Measurements from ENCODE around the gene FAM107A.

FAM107A gene

DNA sequence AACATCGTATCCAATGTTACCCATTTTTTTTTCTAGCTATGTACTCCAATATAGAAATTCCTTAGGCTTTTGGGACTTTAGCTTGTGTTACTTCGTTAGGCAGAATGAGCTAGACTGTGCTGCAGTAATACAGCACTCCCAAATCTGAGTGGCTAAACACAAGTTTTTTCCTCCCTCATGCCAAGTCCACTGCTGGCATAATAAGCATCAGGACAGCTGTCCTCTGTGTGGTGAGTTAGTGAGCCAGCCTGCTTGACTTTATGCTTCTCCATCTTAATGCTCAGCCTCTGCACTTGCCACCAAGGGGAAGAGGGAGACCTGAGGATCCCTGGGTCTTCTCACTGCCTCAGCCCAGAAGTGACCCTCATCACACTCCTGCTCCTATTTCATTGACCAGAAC is 22.0 kb downstream of the FAM107A start:
- no peak overlapping the region for H3K4me2 ChIP-seq (ENCODE audit: low read length)
- H3K36me3 ChIP-seq (ENCODE audit: insufficient read depth, low read length), result no peaks in the 10 kb centered on the region
- H3K9me3 ChIP-seq (ENCODE audit: low read length), result no peaks in the 10 kb centered on the region
- H3K9ac ChIP-seq (ENCODE audit: low read length), result no peak overlapping the region
- no peaks in the 10 kb centered on the region for H3F3A ChIP-seq (ENCODE audit: insufficient read depth, low read length)
- no peak overlapping the region for H3K4me3 ChIP-seq (ENCODE audit: low read depth, low read length, poor library complexity, severe bottlenecking)
- TF ChIP-seq, protein P1, sequence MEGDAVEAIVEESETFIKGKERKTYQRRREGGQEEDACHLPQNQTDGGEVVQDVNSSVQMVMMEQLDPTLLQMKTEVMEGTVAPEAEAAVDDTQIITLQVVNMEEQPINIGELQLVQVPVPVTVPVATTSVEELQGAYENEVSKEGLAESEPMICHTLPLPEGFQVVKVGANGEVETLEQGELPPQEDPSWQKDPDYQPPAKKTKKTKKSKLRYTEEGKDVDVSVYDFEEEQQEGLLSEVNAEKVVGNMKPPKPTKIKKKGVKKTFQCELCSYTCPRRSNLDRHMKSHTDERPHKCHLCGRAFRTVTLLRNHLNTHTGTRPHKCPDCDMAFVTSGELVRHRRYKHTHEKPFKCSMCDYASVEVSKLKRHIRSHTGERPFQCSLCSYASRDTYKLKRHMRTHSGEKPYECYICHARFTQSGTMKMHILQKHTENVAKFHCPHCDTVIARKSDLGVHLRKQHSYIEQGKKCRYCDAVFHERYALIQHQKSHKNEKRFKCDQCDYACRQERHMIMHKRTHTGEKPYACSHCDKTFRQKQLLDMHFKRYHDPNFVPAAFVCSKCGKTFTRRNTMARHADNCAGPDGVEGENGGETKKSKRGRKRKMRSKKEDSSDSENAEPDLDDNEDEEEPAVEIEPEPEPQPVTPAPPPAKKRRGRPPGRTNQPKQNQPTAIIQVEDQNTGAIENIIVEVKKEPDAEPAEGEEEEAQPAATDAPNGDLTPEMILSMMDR (IDR thresholded peaks at IDR 0.05; ENCODE audit: low read length), result no peak
- TF ChIP-seq EZH2 (IDR thresholded peaks at IDR 0.05; ENCODE audit: borderline replicate concordance, low read length), result no peak
- no peaks in the 10 kb centered on the region for H3K4me1 ChIP-seq (ENCODE audit: insufficient read depth, low read length, severe bottlenecking)
- H3K27ac ChIP-seq (ENCODE audit: low read depth, low read length, poor library complexity, severe bottlenecking), result no peak overlapping the region
- H3K27me3 ChIP-seq (ENCODE audit: insufficient read depth, low read length), result no peaks in the 10 kb centered on the region
- H2AFZ ChIP-seq (ENCODE audit: low read length), result no peak overlapping the region
- H3K9me2 ChIP-seq (ENCODE audit: low read depth, low read length), result no peaks in the 10 kb centered on the region
- H3K79me2 ChIP-seq (ENCODE audit: insufficient read depth, low read length), result no peaks in the 10 kb centered on the region
- H4K20me1 ChIP-seq (ENCODE audit: insufficient read depth, low read length), result no peaks in the 10 kb centered on the region

DNA sequence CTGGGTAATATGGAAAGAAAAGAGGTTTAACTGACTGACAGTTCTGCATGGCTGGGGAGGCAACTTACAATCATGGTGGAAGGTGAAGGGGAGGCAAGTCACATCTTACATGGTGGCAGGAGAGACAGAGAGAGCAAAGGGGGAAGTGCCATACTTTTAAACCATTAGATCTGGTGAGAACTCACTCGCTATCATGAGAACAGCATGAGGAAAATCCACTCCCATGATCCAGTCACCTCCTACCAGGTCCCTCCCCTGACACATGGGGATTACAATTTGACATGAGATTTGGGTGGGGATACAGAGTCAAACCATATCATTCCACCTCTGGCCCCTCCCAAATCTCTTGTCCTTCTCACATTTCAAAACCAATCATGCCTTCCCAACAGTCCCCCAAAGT is 24.2 kb downstream of the FAM107A start:
- Histone ChIP-seq H3K27me3 (ENCODE audit: insufficient read depth, low read length) (no peaks in the 10 kb centered on the region), H3K9ac (ENCODE audit: low read length) (no peak overlapping the region), H4K20me1 (ENCODE audit: insufficient read depth, low read length) (no peaks in the 10 kb centered on the region), H3K79me2 (ENCODE audit: insufficient read depth, low read length) (no peaks in the 10 kb centered on the region), H3K4me3 (ENCODE audit: low read depth, low read length, poor library complexity, severe bottlenecking) (no peak overlapping the region), H3K27ac (ENCODE audit: low read depth, low read length, poor library complexity, severe bottlenecking) (no peak overlapping the region), H3K9me3 (ENCODE audit: low read length) (no peaks in the 10 kb centered on the region), H3F3A (ENCODE audit: insufficient read depth, low read length) (no peaks in the 10 kb centered on the region), H3K9me2 (ENCODE audit: low read depth, low read length) (no peaks in the 10 kb centered on the region), H2AFZ (ENCODE audit: low read length) (no peak overlapping the region), H3K4me2 (ENCODE audit: low read length) (no peak overlapping the region), H3K36me3 (ENCODE audit: insufficient read depth, low read length) (no peaks in the 10 kb centered on the region), H3K4me1 (ENCODE audit: insufficient read depth, low read length, severe bottlenecking) (no peaks in the 10 kb centered on the region)
- TF ChIP-seq, protein P1 (IDR thresholded peaks at IDR 0.05; ENCODE audit: low read length), result no peak
- TF ChIP-seq EZH2 (IDR thresholded peaks at IDR 0.05; ENCODE audit: borderline replicate concordance, low read length), result no peak

DNA sequence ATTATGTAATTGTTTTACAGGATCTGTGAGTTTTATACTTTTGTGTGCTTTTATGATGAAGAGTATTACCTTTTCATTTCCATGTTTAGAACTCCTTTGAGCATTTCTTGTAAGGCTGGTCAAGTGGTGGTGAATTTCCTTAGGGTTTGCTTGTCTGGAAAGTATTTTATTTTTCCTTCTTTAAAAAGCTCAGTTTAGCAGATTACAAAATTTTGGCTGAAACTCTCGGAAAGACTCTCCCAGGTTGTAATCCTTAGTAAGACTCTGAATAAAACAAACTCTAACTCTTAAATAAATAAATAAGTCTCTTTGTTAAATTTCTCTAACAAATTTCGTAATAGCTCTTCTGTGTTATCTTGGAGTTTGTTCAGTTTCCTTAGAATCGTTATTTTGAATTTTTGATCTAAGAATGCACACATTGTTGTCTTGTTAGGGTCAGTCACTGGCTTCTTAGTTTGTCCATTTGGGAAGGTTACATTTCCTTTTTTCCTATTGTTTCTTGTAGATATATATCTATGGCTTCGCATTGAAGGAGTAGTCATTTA is 25.5 kb downstream of the FAM107A start:
- Histone ChIP-seq H3K4me1 (ENCODE audit: insufficient read depth, low read length, severe bottlenecking) (no peaks in the 10 kb centered on the region), H3K9ac (ENCODE audit: low read length) (no peak overlapping the region), H3K27me3 (ENCODE audit: insufficient read depth, low read length) (no peaks in the 10 kb centered on the region), H4K20me1 (ENCODE audit: insufficient read depth, low read length) (no peaks in the 10 kb centered on the region), H2AFZ (ENCODE audit: low read length) (no peak overlapping the region), H3K9me2 (ENCODE audit: low read depth, low read length) (no peaks in the 10 kb centered on the region), H3K79me2 (ENCODE audit: insufficient read depth, low read length) (no peaks in the 10 kb centered on the region), H3K9me3 (ENCODE audit: low read length) (no peaks in the 10 kb centered on the region), H3F3A (ENCODE audit: insufficient read depth, low read length) (no peaks in the 10 kb centered on the region), H3K4me2 (ENCODE audit: low read length) (no peak overlapping the region), H3K4me3 (ENCODE audit: low read depth, low read length, poor library complexity, severe bottlenecking) (no peak overlapping the region), H3K27ac (ENCODE audit: low read depth, low read length, poor library complexity, severe bottlenecking) (no peak overlapping the region), H3K36me3 (ENCODE audit: insufficient read depth, low read length) (no peaks in the 10 kb centered on the region)
- no peak for TF ChIP-seq EZH2 (IDR thresholded peaks at IDR 0.05; ENCODE audit: borderline replicate concordance, low read length)
- TF ChIP-seq, protein P1 (IDR thresholded peaks at IDR 0.05; ENCODE audit: low read length), result no peak

Data from OCI-LY1 (cell line).